Lower lobe of right lung (tissue), 2 donors: Measurements from ENCODE around the gene MNS1. TPM values are rescaled to one million over a fixed set of nuclear protein-coding genes. Genes with fewer than 3 reads are reported as not detected.
A peak's percentile ranks its signal among the peaks of the same experiment; 100 is the strongest.

ENCODE experiments used
- ATAC-seq, 2 donors: fragments of 200-7000 bp; cut with Tn5 transposase; one replicate each; pipeline ENCODE4 v1.9.1; 2020 to 2022; ENCODE audit warnings: mild to moderate bottlenecking in 2 of 2, moderate library complexity in 2 of 2
- DNase-seq: peaks from one replicate; pipeline ENCODE4 v3.0.0-alpha.2; 2020
- H3K27ac ChIP-seq: fragments of 200-600 bp; one replicate; pipeline ENCODE4 v1.8.0; 2022
- H3K27me3 ChIP-seq: fragments of 200-600 bp; one replicate; pipeline ENCODE4 v1.8.0; 2022; ENCODE audit warnings: low read depth
- H3K36me3 ChIP-seq: fragments of 200-600 bp; one replicate; pipeline ENCODE4 v1.8.0; 2022; ENCODE audit warnings: mild to moderate bottlenecking
- H3K4me1 ChIP-seq: fragments of 200-600 bp; one replicate; pipeline ENCODE4 v1.8.0; 2022
- H3K4me3 ChIP-seq: fragments of 200-600 bp; one replicate; pipeline ENCODE4 v1.8.0; 2022; ENCODE audit warnings: mild to moderate bottlenecking
- H3K9me3 ChIP-seq: fragments of 200-600 bp; one replicate; pipeline ENCODE4 v1.8.0; 2022
- intact Hi-C: fragments of 100-400 bp; cut with DNase I; formaldehyde crosslinking; loops from one replicate; pipeline ENCODE4 v1.11.0; 2022
- long read RNA-seq: library from polyadenylated mRNA; unstranded; transcript quantifications from one replicate; pipeline ENCODE4 v2.0.0, GENCODE V29; 2021
- total RNA-seq: library from RNA; stranded (reverse); fragmentation: NEBNext Ultra II Directional; extraction: Animal tissue kit (Norgen Biotek cat#: 25700); gene quantifications from one replicate; pipeline ENCODE4 v1.2.1, GENCODE V29; 2021
- TF ChIP-seq, protein P1 (sequence below): fragments of 200-600 bp; IDR thresholded peaks from one replicate; pipeline ENCODE4 v1.8.0; 2022; ENCODE audit warnings: antibody characterized with exemption, mild to moderate bottlenecking
- donor health status: DM: no; HTN: yes; CAD: no; lungs with severe emphysema.

MNS1 gene, protein sequence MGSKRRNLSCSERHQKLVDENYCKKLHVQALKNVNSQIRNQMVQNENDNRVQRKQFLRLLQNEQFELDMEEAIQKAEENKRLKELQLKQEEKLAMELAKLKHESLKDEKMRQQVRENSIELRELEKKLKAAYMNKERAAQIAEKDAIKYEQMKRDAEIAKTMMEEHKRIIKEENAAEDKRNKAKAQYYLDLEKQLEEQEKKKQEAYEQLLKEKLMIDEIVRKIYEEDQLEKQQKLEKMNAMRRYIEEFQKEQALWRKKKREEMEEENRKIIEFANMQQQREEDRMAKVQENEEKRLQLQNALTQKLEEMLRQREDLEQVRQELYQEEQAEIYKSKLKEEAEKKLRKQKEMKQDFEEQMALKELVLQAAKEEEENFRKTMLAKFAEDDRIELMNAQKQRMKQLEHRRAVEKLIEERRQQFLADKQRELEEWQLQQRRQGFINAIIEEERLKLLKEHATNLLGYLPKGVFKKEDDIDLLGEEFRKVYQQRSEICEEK
- total RNA-seq = 2.3 TPM
- long read RNA-seq, partial matches to known transcripts = 4 of 8 reads
- long read RNA-seq, other reads (novel, unspliced or antisense) = 1 of 8 reads

DNA sequence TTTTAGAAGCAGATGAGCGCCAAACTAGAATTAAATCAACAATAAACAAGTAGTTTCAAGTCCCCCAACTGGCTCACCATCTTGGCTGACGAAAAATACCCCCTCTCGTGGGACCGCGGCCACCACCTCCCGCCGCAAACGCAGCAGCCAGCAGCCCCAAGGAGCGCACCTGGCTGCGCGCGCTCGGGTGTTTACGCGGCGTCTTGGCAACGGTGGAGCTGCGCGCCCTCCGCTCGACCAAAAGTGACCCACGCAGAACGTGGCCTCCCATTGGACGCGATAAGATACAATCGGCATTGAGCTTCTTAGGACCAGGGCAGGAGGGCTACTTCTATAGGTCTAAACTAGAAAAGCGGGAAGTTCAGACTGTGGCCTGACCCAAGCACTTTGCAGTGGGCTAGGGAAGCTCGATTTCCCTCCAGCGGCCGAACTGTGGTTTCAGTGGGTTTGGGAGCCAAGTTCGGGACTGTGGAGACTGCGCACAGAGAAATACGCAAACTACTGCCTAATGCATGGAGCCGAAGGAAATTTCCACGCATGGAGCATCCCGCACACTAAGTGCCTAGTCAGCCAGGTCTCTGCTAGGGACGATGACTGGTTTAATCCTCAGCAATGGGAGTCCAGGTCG is at the start of gene MNS1:
Gene MNS1, minus strand, starts transcription at position 245 of the 628 bp plus-strand sequence. Its CDS starts 165 bp downstream, at position 80.
- Histone ChIP-seq H3K27ac (peak within 1 kb of the TSS; percentile 20), H3K27me3 (no peaks in the 10 kb centered on the region), H3K4me1 (peaks cover 25% of the 10 kb centered on the region), H3K9me3 (no peaks in the 10 kb centered on the region), H3K36me3 (no peaks in the 10 kb centered on the region), H3K4me3 (peak within 1 kb of the TSS; percentile 54)
- peak; percentile 91 for DNase-seq
- TF ChIP-seq, protein P1, sequence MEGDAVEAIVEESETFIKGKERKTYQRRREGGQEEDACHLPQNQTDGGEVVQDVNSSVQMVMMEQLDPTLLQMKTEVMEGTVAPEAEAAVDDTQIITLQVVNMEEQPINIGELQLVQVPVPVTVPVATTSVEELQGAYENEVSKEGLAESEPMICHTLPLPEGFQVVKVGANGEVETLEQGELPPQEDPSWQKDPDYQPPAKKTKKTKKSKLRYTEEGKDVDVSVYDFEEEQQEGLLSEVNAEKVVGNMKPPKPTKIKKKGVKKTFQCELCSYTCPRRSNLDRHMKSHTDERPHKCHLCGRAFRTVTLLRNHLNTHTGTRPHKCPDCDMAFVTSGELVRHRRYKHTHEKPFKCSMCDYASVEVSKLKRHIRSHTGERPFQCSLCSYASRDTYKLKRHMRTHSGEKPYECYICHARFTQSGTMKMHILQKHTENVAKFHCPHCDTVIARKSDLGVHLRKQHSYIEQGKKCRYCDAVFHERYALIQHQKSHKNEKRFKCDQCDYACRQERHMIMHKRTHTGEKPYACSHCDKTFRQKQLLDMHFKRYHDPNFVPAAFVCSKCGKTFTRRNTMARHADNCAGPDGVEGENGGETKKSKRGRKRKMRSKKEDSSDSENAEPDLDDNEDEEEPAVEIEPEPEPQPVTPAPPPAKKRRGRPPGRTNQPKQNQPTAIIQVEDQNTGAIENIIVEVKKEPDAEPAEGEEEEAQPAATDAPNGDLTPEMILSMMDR = no peak
- ATAC-seq = peak; percentile 99 to 100
- intact Hi-C loops = no loop called here

DNA sequence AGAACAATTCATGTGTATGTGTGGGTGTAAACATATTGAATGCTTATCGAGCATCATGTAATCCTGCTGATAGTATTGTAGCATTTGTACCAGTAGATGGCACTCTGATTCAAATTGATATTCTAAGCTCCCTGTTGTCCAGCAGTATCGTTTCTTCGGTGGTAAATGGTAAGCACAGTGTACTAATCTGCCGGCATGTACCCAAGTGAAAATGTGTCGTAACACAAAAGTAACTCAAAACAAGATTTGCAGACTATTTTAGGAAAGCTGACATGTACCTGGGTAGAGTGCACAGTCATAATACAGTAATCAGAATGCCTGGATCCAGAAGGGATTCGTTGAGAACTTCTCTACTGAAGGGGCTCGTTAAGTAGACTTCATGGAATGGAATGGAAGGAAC is 31.7 kb upstream of the MNS1 start:
- no peaks in the 10 kb centered on the region for H3K4me1 ChIP-seq
- H3K9me3 ChIP-seq = no peaks in the 10 kb centered on the region
- no peaks in the 10 kb centered on the region for H3K27me3 ChIP-seq
- H3K27ac ChIP-seq = no peak overlapping the region
- H3K36me3 ChIP-seq = no peaks in the 10 kb centered on the region
- H3K4me3 ChIP-seq = no peak overlapping the region
- intact Hi-C loops = no loop called here
- DNase-seq = no peak
- ATAC-seq = peak; percentile 83 to 86
- TF ChIP-seq, protein P1 = peak; percentile 70

DNA sequence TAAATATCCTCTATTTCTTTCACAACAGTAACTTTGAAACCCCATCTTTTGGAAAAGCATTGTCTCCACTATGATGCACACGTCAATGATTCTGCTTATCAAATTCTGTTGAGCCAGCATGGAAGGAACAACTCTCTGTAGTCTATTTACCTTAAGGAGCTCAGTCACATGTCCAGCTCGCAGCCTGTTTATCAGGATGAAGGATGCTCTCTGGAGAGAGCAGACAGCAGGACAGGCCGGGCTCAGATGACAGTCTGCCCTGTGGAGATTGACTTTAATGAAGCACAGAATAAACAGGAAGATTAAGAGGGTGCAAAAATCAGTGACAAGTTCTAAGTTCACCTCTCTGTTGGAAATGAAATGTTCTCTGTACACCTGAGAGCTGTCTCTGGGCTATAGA is 30.6 kb upstream of the MNS1 start:
- no peaks in the 10 kb centered on the region for H3K36me3 ChIP-seq
- H3K27ac ChIP-seq = no peak overlapping the region
- H3K9me3 ChIP-seq = no peaks in the 10 kb centered on the region
- ATAC-seq (no peak), DNase-seq (no peak)
- H3K27me3 ChIP-seq = no peaks in the 10 kb centered on the region
- intact Hi-C loops = no loop called here
- H3K4me3 ChIP-seq = no peak overlapping the region
- H3K4me1 ChIP-seq = no peaks in the 10 kb centered on the region
- TF ChIP-seq, protein P1 = no peak

DNA sequence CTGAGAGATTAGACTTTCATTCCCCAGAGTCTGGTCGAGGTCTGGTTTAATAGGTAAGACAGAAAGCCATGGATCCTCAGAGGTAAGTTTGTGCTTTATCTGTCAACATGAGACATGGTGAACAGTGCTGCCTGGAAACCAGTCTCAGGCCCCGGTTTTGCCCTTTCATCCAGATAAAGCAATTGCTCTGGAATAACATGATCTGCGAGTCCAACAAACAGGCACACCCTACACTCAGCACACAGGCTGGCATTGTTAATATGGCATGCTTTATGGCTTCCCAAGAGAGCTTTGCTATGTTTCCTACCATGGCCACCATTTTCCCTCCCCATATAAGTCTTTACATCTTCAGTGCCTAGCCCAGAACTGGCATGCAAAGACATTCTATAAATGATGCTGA is 30.1 kb upstream of the MNS1 start:
- TF ChIP-seq, protein P1 = no peak
- Histone ChIP-seq H3K36me3 (no peaks in the 10 kb centered on the region), H3K9me3 (no peaks in the 10 kb centered on the region), H3K4me3 (no peak overlapping the region), H3K27me3 (no peaks in the 10 kb centered on the region), H3K4me1 (no peaks in the 10 kb centered on the region), H3K27ac (no peak overlapping the region)
- ATAC-seq = no peak
- intact Hi-C loops = no loop called here
- DNase-seq = no peak

DNA sequence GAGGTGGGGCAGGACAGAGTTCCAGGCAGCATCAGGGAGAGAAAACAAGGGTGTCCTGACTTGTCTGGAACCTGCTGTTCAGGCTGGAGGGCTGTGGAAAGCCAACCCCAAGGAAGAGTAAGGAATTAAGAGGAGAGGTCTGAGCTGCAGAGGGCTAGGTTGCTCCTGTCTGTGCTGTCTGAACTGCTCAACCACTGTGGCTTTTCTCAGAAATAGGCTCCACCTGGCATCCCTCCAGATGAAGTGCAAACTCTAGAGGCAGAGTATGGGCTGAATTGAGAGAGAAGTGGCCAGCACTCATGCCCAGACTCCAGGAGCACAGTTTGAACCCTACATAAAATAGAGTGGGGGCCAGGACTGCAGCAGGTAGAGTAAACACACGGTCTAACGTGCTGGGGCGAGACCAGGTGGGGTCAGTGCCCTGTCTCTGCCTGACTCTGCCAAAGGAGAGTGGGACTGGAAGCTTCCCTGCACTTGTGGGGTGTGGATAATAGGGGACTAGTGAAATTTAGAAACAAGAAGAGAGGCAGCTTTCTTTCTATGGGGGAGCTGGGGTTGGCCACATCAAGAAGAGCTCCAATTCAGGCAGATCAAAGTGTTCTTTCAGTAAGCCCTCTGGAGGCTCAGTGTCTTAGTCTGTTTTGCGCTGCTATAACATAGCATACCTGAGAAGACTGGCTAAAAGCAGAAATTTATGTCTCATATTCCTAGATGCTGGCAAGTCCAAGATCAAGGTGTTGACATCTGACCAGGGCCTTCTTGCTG is 28.0 kb upstream of the MNS1 start:
- Histone ChIP-seq H3K36me3 (no peaks in the 10 kb centered on the region), H3K27me3 (no peaks in the 10 kb centered on the region), H3K27ac (no peak overlapping the region), H3K9me3 (no peaks in the 10 kb centered on the region), H3K4me1 (no peaks in the 10 kb centered on the region), H3K4me3 (no peak overlapping the region)
- DNase-seq (no peak), ATAC-seq (no peak)
- intact Hi-C loops = no loop called here
- TF ChIP-seq, protein P1 = no peak
